HG02884 (cell line): ENCODE results near the gene TRMT112.

Experiments
- ATAC-seq: cut with Tn5 transposase; IDR thresholded peaks from one replicate; pipeline ENCODE4 v1.9.1; 2021; ENCODE audit warnings: mild to moderate bottlenecking, moderate library complexity; ENCODE audit not compliant: unreplicated experiment

The TRMT112 gene

DNA sequence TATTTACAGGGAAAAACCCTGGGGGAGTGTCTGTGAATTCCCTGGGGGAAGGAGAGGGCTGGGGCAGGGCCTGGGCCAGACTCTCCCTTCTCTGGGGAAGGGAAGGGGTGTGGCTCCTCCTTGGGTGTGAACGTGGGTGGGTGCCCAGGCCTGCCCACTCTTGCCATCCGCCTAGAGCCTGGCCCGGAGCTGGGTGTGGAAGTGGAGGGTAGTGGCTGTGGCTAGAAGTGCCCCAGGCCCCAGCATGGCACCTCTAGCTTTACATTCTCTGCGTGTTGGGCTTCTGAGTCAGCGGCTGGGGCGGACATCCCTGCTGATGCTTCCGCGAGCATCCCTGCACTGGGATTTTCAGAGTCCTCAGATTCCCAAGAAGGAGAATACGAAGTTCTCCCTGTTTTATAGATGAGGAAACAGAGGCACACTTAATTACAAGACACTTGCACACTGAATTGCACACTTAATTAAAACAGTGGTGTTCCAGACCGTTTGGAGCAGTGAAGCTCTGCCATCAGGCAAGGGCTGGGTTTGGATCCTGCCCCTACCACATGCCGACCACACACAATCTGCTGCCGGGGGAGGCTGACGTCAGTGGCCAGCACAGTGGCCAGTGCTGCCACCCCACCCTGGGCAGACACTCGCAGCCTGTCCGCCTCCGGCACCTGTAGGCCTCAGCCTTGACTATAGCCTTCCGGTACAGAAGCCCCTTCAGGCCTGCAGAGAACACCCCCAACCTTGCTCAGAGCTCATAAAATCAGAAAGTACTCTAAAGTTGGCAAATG, 40.5 kb downstream of the TRMT112 start:
- no peak for ATAC-seq

DNA sequence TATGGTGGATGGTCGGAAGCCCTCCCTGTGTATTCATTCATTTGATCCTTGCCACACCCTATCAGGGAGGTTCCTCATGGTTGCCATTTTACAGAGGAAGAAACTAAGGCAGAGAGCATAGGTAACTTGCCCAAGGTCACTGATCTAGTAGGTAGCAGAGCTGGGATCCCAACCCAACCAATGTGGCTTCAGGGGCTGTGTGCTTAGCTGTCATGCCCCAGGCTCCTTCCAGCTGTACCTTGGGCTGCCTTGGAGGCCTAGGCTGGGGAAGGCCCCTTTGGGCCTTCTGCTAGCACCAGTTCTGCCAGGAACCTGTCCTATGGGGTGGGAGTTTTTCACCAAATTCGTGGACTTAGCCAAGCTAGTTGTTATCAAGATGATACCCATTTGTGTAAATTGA, 41.5 kb downstream of the TRMT112 start:
- ATAC-seq: no peak

DNA sequence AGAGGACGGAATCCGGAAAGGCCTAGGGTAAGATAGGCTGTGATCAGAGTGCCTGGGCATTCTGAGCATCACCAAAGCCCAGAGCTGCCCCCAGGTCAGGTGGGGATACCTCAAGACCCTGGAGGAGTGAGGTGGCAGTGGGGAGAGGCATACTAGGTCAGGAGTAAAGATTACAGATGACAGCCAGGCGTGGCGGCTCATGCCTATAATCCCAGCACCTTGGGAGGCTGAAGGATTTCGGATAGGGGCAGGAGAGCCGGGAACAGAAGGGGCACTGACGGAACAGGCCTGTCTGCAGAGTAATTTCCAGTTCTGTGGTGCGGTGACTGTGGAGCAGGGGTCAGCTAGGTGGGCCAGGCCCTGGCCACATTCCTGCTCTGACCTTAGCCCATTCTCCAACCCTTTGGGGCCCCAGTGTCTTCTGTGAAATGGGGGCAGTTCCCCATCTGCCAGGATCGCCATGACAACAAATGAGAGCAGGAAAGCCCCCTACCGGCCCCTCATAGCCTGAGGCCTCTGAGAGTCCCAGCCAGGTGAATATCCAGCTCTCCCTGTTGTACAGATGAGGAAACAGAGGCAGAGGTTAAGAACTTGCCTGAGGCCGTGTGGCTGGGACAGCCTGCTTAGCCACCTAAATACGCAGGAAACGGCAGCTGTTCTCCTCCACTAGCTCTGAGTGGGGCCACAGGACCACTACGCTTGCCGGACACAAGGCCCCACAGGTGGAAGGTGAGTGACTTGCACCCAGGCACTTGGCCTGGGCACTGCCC, 42.1 kb downstream of the TRMT112 start:
- no peak for ATAC-seq

DNA sequence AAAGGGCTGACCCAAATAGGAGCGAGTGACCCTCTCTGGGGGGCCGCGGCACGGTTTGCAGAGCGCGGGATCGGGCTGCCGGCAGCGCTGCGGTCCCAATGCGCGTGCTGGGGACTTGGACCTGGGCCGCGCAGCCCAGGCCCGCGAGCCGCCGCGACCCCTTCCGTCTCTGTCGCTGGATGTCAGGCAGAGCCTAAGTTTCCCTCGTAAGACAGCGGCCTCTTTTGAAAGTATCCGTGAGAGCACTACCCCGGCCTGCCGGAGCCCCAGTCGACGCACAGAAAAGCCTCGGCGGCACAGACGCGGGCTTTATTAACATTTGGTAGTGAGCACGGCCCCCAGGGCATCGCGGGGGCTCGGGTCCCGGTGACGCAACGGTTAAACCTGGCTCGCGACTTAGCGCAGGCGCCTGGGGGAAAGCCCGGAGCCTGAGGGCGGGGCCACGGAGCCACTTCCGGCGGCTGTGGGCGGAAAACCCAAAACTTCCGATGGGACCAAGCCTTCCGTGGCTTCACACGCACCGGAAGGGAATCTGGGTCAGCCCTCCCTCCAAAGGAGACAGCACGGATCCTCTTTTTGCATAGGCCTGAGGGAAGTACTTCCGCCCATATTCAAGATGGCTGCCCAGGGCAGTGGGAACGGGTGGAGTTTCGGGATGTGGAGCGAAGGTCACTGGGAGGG, 47.7 kb downstream of the TRMT112 start:
- peak; percentile 60 for ATAC-seq

DNA sequence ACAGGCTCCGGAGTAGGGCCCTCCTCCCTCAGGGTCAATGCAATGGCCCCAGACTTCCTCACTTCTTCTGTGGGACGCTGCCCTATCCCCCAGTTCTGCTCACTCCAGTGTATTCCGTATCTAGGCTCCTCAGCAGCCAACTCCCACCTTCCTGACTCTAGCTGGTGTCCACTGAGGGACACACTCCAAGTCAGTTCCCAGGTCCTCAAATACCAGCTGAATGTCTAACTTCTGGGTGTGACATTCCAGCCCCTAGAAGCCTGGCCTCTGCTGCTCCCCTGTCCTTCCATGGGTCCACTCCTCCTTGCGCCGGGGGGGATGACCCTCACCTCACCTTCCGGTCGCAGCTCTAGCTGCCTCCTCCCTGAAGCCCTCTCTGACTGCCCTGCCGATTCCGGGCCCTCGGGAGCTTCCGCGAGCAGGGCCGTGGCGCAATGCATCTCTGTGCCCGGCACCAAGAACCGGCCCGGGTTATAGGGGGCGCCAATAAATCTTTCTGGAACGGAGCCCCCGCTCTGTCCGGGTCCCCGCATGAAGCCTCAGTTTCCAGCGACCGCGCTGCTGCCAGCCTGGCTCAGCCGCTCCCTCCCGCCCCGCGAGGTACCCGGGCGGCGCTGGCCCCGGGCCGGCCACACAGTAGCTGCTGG, 48.3 kb downstream of the TRMT112 start:
- ATAC-seq: no peak

DNA sequence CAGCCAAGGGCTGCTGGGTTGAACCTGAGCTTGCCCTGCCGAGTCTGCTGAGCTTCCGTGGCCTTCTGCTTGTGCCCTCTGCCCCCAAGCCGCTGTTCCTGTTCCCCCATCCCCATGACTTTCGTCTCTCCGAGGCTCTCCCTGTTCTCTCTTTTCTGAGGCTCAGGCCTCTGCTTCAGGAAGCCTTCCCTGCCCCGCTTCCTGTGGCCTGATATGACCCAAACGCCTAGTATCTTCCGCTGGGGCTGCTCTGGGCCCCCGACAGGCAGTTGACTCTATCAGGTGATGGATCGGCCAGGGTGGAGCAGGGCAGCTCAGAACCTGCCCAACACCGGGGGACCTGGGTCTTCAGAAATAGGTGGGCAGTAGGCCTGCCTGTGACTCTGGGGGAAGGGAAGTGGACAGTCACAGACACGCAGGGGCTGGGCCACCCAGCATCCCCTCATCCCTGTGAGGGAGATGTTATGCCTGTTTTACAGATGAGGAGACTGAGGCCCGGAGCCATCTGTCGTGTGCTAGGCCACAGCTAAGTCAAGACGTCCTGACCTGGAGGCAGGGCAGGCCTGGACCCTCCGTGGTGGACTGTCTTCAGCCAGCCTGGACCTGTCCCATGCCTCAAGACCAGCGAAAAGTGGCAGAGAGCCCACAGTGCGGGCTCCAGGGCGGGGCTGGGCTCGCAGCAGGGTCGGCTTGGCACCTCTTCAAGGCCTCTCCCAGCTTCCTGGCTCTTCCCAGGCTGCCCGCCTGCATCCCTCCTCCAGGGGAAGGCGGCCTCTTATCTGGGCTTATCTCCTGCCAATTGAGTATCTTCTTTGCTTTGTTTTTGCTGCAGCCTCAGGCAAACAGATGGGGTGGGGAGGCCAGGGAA, 49.1 kb downstream of the TRMT112 start:
- no peak for ATAC-seq

DNA sequence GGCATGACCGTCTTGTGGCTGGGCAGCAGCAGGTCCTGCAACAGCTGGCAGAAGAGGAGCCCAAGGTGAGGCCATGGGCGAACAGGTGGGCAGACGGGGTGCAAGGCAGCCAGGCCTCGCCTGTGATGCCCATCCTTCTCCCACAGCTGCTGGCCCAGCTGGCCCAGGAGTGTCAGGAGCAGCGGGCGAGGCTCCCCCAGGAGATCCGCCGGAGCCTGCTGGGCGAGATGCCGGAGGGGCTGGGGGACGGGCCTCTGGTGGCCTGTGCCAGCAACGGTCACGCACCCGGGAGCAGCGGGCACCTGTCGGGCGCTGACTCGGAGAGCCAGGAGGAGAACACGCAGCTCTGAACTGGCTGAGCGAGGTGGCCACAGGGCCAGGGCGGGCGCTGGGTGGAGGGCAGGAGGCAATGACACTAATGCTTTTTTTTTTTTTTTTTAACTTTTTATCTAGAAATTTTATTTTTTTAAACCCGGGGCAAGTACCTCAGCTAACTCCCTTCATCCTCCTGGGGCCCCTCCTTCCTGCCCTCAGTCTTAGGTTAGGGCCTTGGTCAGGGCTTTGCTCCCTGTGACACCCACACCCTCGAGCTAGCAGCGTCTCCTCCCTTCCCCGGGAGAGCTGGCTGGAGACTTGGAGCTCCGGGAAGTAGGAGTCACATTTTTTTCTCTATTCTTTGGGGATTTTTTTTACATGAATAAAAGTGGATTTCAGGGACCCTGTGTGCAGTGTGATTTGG, 50.0 kb downstream of the TRMT112 start:
- no peak for ATAC-seq
